SK-N-SH (cell line): ENCODE results near the gene DZIP3. TPM values are rescaled to one million over a fixed set of nuclear protein-coding genes. Genes with fewer than 3 reads are reported as not detected.

Source experiments
- CTCF ChIA-PET: fragments of 300-600, 350-600 bp; formaldehyde crosslinking; extraction: SDS; loops from one replicate; lab custom pipeline; 2021; lab: Yijun Ruan, JAX
- POLR2A ChIA-PET: fragments of 350-600 bp; sonication (Branson Sonifier 250); formaldehyde crosslinking; extraction: SDS; loops from one replicate; lab custom pipeline; 2020; ENCODE audit warnings: antibody characterized with exemption, inconsistent platforms; lab: Yijun Ruan, JAX
- DNase-seq: peaks from one replicate; pipeline ENCODE4 v3.0.0; 2012
- H2AFZ ChIP-seq: fragments of 200-600 bp; sonication (generic); 2 replicates; pipeline ENCODE4 v1.8.1; 2016; ENCODE audit warnings: antibody characterized with exemption, mild to moderate bottlenecking, low read depth
- H3F3A ChIP-seq: fragments of 200-600 bp; sonication (generic); replicated peaks from 2 replicates; pipeline ENCODE3; 2016; ENCODE audit warnings: antibody characterized with exemption, mild to moderate bottlenecking; ENCODE audit not compliant: insufficient read depth
- H3K27ac ChIP-seq, 2 experiments: fragments of 200-500 bp in 1 of 2; fragments of 200-600 bp in 1 of 2; sonication (Bioruptor generic) in 1 of 2; sonication (generic), shearing (Covaris generic) in 1 of 2; 2 replicates each; pipeline versions ENCODE4 v1.5.1 to v1.6.1; 2014 to 2016; ENCODE audit warnings: low read depth in 2 of 2, inconsistent platforms in 1 of 2, low read length in 1 of 2, mild to moderate bottlenecking in 1 of 2, mixed read lengths in 1 of 2
- H3K27me3 ChIP-seq: fragments of 200-600 bp; sonication (generic), shearing (Covaris generic); 2 replicates; pipeline ENCODE4 v1.6.1; 2016; ENCODE audit warnings: mixed run types; ENCODE audit not compliant: insufficient read depth
- H3K36me3 ChIP-seq, 2 experiments: fragments of 200-500 bp in 1 of 2; fragments of 200-600 bp in 1 of 2; sonication (Bioruptor generic) in 1 of 2; sonication (generic) in 1 of 2; replicated peaks in 1 of 2; 2 replicates each; pipeline versions ENCODE3 to v1.5.1; 2014 to 2016; ENCODE audit warnings: low read length in 1 of 2, mild to moderate bottlenecking in 1 of 2; ENCODE audit not compliant: insufficient read depth in 2 of 2, control insufficient read depth in 1 of 2
- H3K4me1 ChIP-seq, 2 experiments: fragments of 200-500 bp in 1 of 2; fragments of 200-600 bp in 1 of 2; sonication (Bioruptor generic) in 1 of 2; sonication (generic), shearing (Covaris generic) in 1 of 2; 2 replicates each; pipeline versions ENCODE4 v1.5.1 to v1.6.1; 2014 to 2016; ENCODE audit warnings: low read depth in 1 of 2, low read length in 1 of 2, mixed run types in 1 of 2; ENCODE audit not compliant: insufficient read depth in 2 of 2, control insufficient read depth in 1 of 2
- H3K4me2 ChIP-seq: fragments of 200-600 bp; sonication (generic), shearing (Covaris generic); 2 replicates; pipeline ENCODE4 v1.6.1; 2017; ENCODE audit warnings: mixed run types
- H3K4me3 ChIP-seq, 2 experiments: fragments of 200-500 bp in 1 of 2; fragments of 200-600 bp in 1 of 2; sonication (Bioruptor generic) in 1 of 2; sonication (generic), shearing (Covaris generic) in 1 of 2; 2 replicates each; pipeline versions ENCODE4 v1.5.1 to v1.8.1; 2014 to 2016; ENCODE audit warnings: low read depth in 2 of 2, inconsistent platforms in 1 of 2, low read length in 1 of 2, mild to moderate bottlenecking in 1 of 2, mixed read lengths in 1 of 2, moderate library complexity in 1 of 2
- H3K79me2 ChIP-seq: fragments of 200-600 bp; sonication (generic); 2 replicates; pipeline ENCODE4 v1.8.1; 2017; ENCODE audit warnings: mild to moderate bottlenecking; ENCODE audit not compliant: insufficient read depth
- H3K9ac ChIP-seq: fragments of 200-600 bp; sonication (generic); 2 replicates; pipeline ENCODE4 v1.6.1; 2017; ENCODE audit warnings: mixed run types
- H3K9me2 ChIP-seq: fragments of 200-600 bp; sonication (generic); 2 replicates; pipeline ENCODE4 v1.6.1; 2017; ENCODE audit warnings: mixed run types
- H3K9me3 ChIP-seq: fragments of 200-600 bp; sonication (generic); 2 replicates; pipeline ENCODE4 v1.6.1; 2017; ENCODE audit warnings: mixed run types, mild to moderate bottlenecking, moderate library complexity
- H4K20me1 ChIP-seq: fragments of 200-600 bp; sonication (generic); 2 replicates; pipeline ENCODE4 v1.6.1; 2017; ENCODE audit warnings: mild to moderate bottlenecking, mixed run types; ENCODE audit not compliant: insufficient read depth
- EP300 ChIP-seq, 2 experiments: IDR thresholded peaks; 2 replicates each; pipeline versions ENCODE4 v1.4.0 to v1.6.1; 2012; ENCODE audit warnings: borderline replicate concordance in 1 of 2, low read depth in 1 of 2, low read length in 1 of 2
- FOXJ3 ChIP-seq: sonication (generic); formaldehyde crosslinking; IDR thresholded peaks from 2 replicates; pipeline ENCODE4 v1.5.1; 2020; ENCODE audit warnings: mild to moderate bottlenecking, missing genetic modification reagents
- FOXM1 ChIP-seq: IDR thresholded peaks from 2 replicates; pipeline ENCODE4 v1.4.0; 2012; ENCODE audit warnings: low read depth, mild to moderate bottlenecking
- GATA2 ChIP-seq: sonication (generic); formaldehyde crosslinking; IDR thresholded peaks from 2 replicates; pipeline ENCODE4 v1.5.0; 2020; ENCODE audit warnings: mild to moderate bottlenecking, missing genetic modification reagents
- MAX ChIP-seq: IDR thresholded peaks from 2 replicates; pipeline ENCODE4 v1.4.0; 2012; ENCODE audit warnings: low read depth
- NRF1 ChIP-seq: IDR thresholded peaks from 2 replicates; pipeline ENCODE4 v1.6.1; 2012; ENCODE audit warnings: low read depth, mild to moderate bottlenecking, low read length
- POLR2AphosphoS5 ChIP-seq: IDR thresholded peaks from 2 replicates; pipeline ENCODE4 v1.6.1; 2012; ENCODE audit warnings: low read depth, low read length
- RCOR1 ChIP-seq: fragments of 150-350 bp; IDR thresholded peaks from 2 replicates; pipeline ENCODE4 v1.6.1; 2017; ENCODE audit warnings: antibody characterized with exemption, low read length
- SIN3A ChIP-seq: IDR thresholded peaks from 2 replicates; pipeline ENCODE4 v1.6.1; 2012; ENCODE audit warnings: low read depth, mild to moderate bottlenecking, low read length, moderate library complexity, borderline replicate concordance
- TAF1 ChIP-seq: IDR thresholded peaks from 2 replicates; pipeline ENCODE4 v1.6.1; 2012; ENCODE audit warnings: low read depth, mild to moderate bottlenecking, low read length, moderate library complexity, borderline replicate concordance
- YY1 ChIP-seq: IDR thresholded peaks from 2 replicates; pipeline ENCODE4 v1.4.0; 2012; ENCODE audit warnings: low read depth, mild to moderate bottlenecking
- WGBS: methylation state at CpG from one replicate; pipeline ENCODE4 v1.1.6; 2017; ENCODE audit warnings: low lambda C conversion rate; 5-methylcytosine and 5-hydroxymethylcytosine counted together
- polyA plus RNA-seq, 3 experiments: library from polyadenylated mRNA; depleted of rRNA; stranded (reverse); fragments of >200 nt; gene quantifications; 2 replicates each; pipeline ENCODE4 v1.2.3, GENCODE V29; 2012
- TF ChIP-seq, protein P1 (sequence below): IDR thresholded peaks from 2 replicates; pipeline ENCODE4 v1.4.0; 2012; ENCODE audit warnings: low read depth, borderline replicate concordance
- TF ChIP-seq, protein P2 (sequence below): IDR thresholded peaks from 2 replicates; pipeline ENCODE4; 2012
- TF ChIP-seq, protein P3 (sequence below): fragments of 150-350 bp; IDR thresholded peaks from 2 replicates; pipeline ENCODE4 v1.6.1; 2016; ENCODE audit warnings: mild to moderate bottlenecking, low read depth, low read length
- TF ChIP-seq, protein P4 (sequence below): IDR thresholded peaks from 2 replicates; pipeline ENCODE4 v1.6.1; 2012; ENCODE audit warnings: mild to moderate bottlenecking, low read depth, low read length, moderate library complexity

DZIP3 gene
- polyA plus RNA-seq, 1 of the 3 experiments (the other 2 are of a cell fraction), result 6.3 TPM

DNA sequence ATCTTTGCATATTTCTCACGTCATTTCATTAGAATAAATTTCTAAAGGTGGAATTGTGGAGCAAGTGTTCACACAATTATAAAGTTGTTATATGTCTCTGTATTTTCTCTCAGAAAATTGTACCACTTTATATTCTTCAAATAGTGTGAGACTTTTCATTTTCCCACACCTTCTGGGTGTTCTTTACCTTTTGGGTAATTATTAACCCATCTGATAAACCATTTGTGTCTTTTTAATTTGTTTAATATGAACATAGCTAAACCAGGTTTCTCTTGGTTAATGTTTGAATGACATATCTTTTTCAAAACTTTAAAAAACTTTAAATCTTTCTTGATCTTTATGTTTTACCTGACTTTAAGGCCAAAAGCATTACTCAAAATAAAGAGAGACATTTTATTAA lies 40.5 kb downstream of the DZIP3 start:
- Histone ChIP-seq H3K27ac (no peak overlapping the region), H3K9me2 (no peaks in the 10 kb centered on the region), H3K36me3 (peaks cover 25 to 40% of the 10 kb centered on the region in 2 experiments), H3K4me1 (no peaks in the 10 kb centered on the region), H3K4me3 (no peak overlapping the region), H4K20me1 (no peaks in the 10 kb centered on the region), H3F3A (no peaks in the 10 kb centered on the region), H3K9ac (no peak overlapping the region), H2AFZ (no peak overlapping the region), H3K79me2 (no peaks in the 10 kb centered on the region), H3K4me2 (no peak overlapping the region), H3K27me3 (no peaks in the 10 kb centered on the region), H3K9me3 (no peaks in the 10 kb centered on the region)
- WGBS, result 90% methylated on average over 1 of the region's 1 CpG
- no peak for DNase-seq
- ChIA-PET POLR2A (no interaction called here), CTCF (interaction anchor here (1.3 to 1.5 kb wide), 2 partner anchors 26 to 141 kb away, joined by 3 to 4 read pairs; no protein-coding TSS in a partner anchor)
- TF ChIP-seq GATA2 (CRISPR knock-in tag) (no peak), EP300 (IDR thresholded peaks at IDR 0.05; ENCODE audit: borderline replicate concordance in 1 of 2, low read depth in 1 of 2, low read length in 1 of 2) (no peak)

GRCh38 chr3:108642526-108642925 lies 53.0 kb downstream of the DZIP3 start:
- TF ChIP-seq FOXM1 (no peak), MAX (no peak), RCOR1 (no peak)
- TF ChIP-seq, protein P1, sequence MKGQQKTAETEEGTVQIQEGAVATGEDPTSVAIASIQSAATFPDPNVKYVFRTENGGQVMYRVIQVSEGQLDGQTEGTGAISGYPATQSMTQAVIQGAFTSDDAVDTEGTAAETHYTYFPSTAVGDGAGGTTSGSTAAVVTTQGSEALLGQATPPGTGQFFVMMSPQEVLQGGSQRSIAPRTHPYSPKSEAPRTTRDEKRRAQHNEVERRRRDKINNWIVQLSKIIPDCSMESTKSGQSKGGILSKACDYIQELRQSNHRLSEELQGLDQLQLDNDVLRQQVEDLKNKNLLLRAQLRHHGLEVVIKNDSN, result no peak
- DNase-seq, result no peak
- Histone ChIP-seq H3K4me1 (no peaks in the 10 kb centered on the region; a peak in 1 of 4 replicates), H3K4me2 (no peak overlapping the region), H4K20me1 (no peaks in the 10 kb centered on the region), H3K36me3 (peaks cover 31 to 37% of the 10 kb centered on the region in 2 experiments), H3K9ac (no peak overlapping the region), H2AFZ (no peak overlapping the region), H3K27ac (no peak overlapping the region), H3F3A (no peaks in the 10 kb centered on the region), H3K9me3 (no peaks in the 10 kb centered on the region), H3K79me2 (no peaks in the 10 kb centered on the region), H3K9me2 (no peaks in the 10 kb centered on the region; the same call in 1 of the 2 replicates), H3K27me3 (no peaks in the 10 kb centered on the region), H3K4me3 (no peak overlapping the region)
- CTCF ChIA-PET, result no interaction called here
- POLR2A ChIA-PET, result no interaction called here
- WGBS, result 96% methylated on average over 3 of the region's 3 CpGs

GRCh38 chr3:108645364-108645763 lies 55.8 kb downstream of the DZIP3 start:
- POLR2A ChIA-PET, result no interaction called here

More at GRCh38 chr3:108645364-108645763, 55.8 kb downstream of the DZIP3 start:
- Histone ChIP-seq H4K20me1 (no peaks in the 10 kb centered on the region), H3K4me3 (no peak overlapping the region), H3K4me2 (no peak overlapping the region), H3K4me1 (no peaks in the 10 kb centered on the region; a peak in 1 of 4 replicates), H3K27ac (no peak overlapping the region), H3K9me2 (no peaks in the 10 kb centered on the region), H2AFZ (no peak overlapping the region), H3K9me3 (no peaks in the 10 kb centered on the region), H3K36me3 (peaks cover 39 to 41% of the 10 kb centered on the region in 2 experiments), H3F3A (no peaks in the 10 kb centered on the region), H3K27me3 (no peaks in the 10 kb centered on the region), H3K79me2 (no peaks in the 10 kb centered on the region), H3K9ac (no peak overlapping the region)
- 85% methylated on average over 1 of the region's 1 CpG for WGBS
- CTCF ChIA-PET, result interaction anchor here (1.4 to 2.3 kb wide), 2 partner anchors 17 kb away, joined by 5 to 10 read pairs; no protein-coding TSS in a partner anchor
- no peak for DNase-seq
- no peak for TF ChIP-seq EP300 (IDR thresholded peaks at IDR 0.05; ENCODE audit: borderline replicate concordance in 1 of 2, low read depth in 1 of 2, low read length in 1 of 2)
- TF ChIP-seq, protein P2, sequence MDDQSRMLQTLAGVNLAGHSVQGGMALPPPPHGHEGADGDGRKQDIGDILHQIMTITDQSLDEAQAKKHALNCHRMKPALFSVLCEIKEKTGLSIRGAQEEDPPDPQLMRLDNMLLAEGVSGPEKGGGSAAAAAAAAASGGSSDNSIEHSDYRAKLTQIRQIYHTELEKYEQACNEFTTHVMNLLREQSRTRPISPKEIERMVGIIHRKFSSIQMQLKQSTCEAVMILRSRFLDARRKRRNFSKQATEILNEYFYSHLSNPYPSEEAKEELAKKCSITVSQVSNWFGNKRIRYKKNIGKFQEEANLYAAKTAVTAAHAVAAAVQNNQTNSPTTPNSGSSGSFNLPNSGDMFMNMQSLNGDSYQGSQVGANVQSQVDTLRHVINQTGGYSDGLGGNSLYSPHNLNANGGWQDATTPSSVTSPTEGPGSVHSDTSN, result no peak
- no peak for TF ChIP-seq NRF1
- TF ChIP-seq FOXJ3 (CRISPR knock-in tag), result no peak
- TF ChIP-seq YY1, result no peak
- TF ChIP-seq SIN3A, result no peak
- TF ChIP-seq, protein P3, sequence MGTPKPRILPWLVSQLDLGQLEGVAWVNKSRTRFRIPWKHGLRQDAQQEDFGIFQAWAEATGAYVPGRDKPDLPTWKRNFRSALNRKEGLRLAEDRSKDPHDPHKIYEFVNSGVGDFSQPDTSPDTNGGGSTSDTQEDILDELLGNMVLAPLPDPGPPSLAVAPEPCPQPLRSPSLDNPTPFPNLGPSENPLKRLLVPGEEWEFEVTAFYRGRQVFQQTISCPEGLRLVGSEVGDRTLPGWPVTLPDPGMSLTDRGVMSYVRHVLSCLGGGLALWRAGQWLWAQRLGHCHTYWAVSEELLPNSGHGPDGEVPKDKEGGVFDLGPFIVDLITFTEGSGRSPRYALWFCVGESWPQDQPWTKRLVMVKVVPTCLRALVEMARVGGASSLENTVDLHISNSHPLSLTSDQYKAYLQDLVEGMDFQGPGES, result no peak
- TF ChIP-seq, protein P4, sequence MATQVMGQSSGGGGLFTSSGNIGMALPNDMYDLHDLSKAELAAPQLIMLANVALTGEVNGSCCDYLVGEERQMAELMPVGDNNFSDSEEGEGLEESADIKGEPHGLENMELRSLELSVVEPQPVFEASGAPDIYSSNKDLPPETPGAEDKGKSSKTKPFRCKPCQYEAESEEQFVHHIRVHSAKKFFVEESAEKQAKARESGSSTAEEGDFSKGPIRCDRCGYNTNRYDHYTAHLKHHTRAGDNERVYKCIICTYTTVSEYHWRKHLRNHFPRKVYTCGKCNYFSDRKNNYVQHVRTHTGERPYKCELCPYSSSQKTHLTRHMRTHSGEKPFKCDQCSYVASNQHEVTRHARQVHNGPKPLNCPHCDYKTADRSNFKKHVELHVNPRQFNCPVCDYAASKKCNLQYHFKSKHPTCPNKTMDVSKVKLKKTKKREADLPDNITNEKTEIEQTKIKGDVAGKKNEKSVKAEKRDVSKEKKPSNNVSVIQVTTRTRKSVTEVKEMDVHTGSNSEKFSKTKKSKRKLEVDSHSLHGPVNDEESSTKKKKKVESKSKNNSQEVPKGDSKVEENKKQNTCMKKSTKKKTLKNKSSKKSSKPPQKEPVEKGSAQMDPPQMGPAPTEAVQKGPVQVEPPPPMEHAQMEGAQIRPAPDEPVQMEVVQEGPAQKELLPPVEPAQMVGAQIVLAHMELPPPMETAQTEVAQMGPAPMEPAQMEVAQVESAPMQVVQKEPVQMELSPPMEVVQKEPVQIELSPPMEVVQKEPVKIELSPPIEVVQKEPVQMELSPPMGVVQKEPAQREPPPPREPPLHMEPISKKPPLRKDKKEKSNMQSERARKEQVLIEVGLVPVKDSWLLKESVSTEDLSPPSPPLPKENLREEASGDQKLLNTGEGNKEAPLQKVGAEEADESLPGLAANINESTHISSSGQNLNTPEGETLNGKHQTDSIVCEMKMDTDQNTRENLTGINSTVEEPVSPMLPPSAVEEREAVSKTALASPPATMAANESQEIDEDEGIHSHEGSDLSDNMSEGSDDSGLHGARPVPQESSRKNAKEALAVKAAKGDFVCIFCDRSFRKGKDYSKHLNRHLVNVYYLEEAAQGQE, result no peak
- no peak for TF ChIP-seq POLR2AphosphoS5
- TF ChIP-seq TAF1, result no peak
